Nephron (organoid): Measurements from ENCODE around the gene ABLIM2.

ENCODE experiments used
- H3K27ac Mint-ChIP-seq, 3 experiments: 2 replicates each; pipeline ENCODE4 v1.8.0; 2020; ENCODE audit warnings: mixed read lengths in 3 of 3, mild to moderate bottlenecking in 2 of 3, moderate library complexity in 1 of 3
- H3K27me3 Mint-ChIP-seq: 2 replicates; pipeline ENCODE4 v1.8.0; 2021; ENCODE audit warnings: low read depth, mild to moderate bottlenecking, moderate library complexity, mixed read lengths
- H3K36me3 Mint-ChIP-seq: 2 replicates; pipeline ENCODE4 v1.8.0; 2020; ENCODE audit warnings: low read depth, mixed read lengths
- H3K4me1 Mint-ChIP-seq: 2 replicates; pipeline ENCODE4 v1.8.0; 2020; ENCODE audit warnings: mixed read lengths
- H3K4me3 Mint-ChIP-seq, 3 experiments: 2 replicates each; pipeline ENCODE4 v1.8.0; 2020; ENCODE audit warnings: mild to moderate bottlenecking in 3 of 3, mixed read lengths in 3 of 3, moderate library complexity in 2 of 3
- H3K9me3 Mint-ChIP-seq: 2 replicates; pipeline ENCODE4 v1.8.0; 2020; ENCODE audit warnings: mixed read lengths
- TF ChIP-seq, protein P1 (sequence below), 3 experiments: fragments of 200-600 bp; sonication (generic); IDR thresholded peaks; one replicate each; pipeline ENCODE4 v1.5.0; 2021; ENCODE audit warnings: antibody characterized with exemption in 3 of 3; ENCODE audit not compliant: unreplicated experiment in 3 of 3

ABLIM2 gene

DNA sequence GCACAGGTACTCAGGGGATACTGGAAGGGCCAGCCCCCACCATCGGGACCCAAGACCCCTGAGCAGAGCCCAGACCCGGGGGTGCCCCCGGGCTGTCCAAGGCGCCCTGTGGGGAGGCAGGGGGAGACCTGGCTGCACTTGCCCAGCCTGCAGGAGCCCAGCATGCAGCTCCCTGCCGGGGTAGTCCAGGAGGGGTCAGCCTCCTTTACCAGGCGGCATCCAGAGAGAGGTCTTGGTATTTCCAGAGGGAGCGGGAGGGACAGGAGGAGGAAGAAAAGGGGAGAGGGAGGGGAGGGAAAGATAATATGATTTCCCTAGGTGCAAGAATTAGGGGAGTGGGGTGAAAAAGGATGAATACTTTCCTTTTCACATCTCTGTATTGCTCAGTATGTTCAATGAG, 97.5 kb downstream of the ABLIM2 start:
- H3K9me3 Mint-ChIP-seq: peaks cover 18% of the 10 kb centered on the region
- H3K4me1 Mint-ChIP-seq: no peaks in the 10 kb centered on the region
- no peak overlapping the region for H3K4me3 Mint-ChIP-seq
- TF ChIP-seq, protein P1, sequence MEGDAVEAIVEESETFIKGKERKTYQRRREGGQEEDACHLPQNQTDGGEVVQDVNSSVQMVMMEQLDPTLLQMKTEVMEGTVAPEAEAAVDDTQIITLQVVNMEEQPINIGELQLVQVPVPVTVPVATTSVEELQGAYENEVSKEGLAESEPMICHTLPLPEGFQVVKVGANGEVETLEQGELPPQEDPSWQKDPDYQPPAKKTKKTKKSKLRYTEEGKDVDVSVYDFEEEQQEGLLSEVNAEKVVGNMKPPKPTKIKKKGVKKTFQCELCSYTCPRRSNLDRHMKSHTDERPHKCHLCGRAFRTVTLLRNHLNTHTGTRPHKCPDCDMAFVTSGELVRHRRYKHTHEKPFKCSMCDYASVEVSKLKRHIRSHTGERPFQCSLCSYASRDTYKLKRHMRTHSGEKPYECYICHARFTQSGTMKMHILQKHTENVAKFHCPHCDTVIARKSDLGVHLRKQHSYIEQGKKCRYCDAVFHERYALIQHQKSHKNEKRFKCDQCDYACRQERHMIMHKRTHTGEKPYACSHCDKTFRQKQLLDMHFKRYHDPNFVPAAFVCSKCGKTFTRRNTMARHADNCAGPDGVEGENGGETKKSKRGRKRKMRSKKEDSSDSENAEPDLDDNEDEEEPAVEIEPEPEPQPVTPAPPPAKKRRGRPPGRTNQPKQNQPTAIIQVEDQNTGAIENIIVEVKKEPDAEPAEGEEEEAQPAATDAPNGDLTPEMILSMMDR (IDR thresholded peaks at IDR 0.05; ENCODE audit: unreplicated experiment in 3 of 3): no peak
- peaks cover 4% of the 10 kb centered on the region for H3K27me3 Mint-ChIP-seq
- H3K27ac Mint-ChIP-seq: no peak overlapping the region
- peaks cover 24% of the 10 kb centered on the region for H3K36me3 Mint-ChIP-seq

DNA sequence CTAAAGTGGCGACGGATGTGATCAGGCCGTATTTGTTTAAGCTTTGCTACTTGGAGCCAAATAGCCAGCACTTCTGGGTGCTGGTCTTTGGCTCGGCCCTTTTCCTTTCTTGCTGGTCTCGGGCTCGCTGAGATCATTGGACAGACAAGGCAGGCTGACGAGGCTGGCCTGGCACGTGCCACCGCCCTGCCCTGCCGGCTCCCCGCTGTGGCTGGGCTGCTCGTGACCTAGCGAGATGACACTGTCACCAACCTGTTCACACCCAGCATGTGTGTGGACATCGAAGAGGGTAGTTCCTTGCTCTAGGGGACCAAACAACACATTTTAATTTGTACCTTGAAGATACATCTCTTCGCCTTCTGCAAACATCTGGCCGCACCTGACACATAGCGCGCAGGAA, 98.0 kb downstream of the ABLIM2 start:
- Mint-ChIP-seq H3K4me3 (no peak overlapping the region), H3K27me3 (peaks cover 4% of the 10 kb centered on the region), H3K36me3 (peaks cover 24% of the 10 kb centered on the region), H3K27ac (no peak overlapping the region), H3K9me3 (peaks cover 18% of the 10 kb centered on the region), H3K4me1 (no peaks in the 10 kb centered on the region)
- TF ChIP-seq, protein P1 (IDR thresholded peaks at IDR 0.05; ENCODE audit: unreplicated experiment in 3 of 3): no peak

DNA sequence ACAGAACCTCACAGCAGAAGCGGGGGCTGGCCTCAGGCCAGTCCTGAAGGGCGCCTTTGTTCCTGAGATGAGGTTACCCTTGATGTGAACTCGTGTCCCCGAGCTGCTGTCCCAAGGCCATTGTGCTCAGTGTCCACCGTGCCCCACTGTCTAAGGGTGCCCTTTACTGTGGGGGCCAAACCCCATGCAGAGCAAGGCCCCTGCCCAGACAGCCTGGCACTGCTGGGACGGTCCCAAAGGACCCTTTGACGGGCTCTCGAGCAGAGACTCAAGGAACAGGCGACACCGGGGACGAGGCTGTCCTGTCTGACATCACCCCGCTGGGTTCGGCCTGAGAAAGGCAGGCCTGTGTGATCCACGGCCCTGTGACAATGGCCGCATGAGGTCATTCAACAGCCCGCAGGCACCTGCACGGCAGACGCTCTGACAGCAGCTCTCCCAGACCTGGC, 100.6 kb downstream of the ABLIM2 start:
- H3K27ac Mint-ChIP-seq: no peak overlapping the region
- peaks cover 3% of the 10 kb centered on the region for H3K9me3 Mint-ChIP-seq
- no peak overlapping the region for H3K4me3 Mint-ChIP-seq
- H3K27me3 Mint-ChIP-seq: peaks cover 5% of the 10 kb centered on the region
- TF ChIP-seq, protein P1 (IDR thresholded peaks at IDR 0.05; ENCODE audit: unreplicated experiment in 3 of 3): no peak
- peaks cover 14% of the 10 kb centered on the region for H3K36me3 Mint-ChIP-seq
- peaks cover 3% of the 10 kb centered on the region for H3K4me1 Mint-ChIP-seq

DNA sequence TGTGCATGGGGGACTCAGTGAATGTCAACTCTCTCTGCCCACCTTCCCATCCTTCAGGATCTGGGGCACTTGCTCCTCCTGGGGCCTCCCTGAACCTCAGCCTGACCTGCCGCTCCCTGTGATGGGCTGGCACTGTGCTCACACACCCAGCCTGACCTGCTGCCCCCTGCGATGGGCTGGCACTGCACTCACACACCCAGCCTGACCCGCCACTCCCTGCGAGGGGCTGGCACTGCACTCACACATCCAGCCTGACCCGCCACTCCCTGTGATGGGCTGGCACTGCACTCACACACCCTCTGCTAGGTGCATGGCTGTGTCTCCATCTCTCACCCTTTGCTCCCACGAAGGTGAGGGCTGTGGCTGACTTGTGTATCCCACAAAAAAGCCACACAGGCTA, 103.4 kb downstream of the ABLIM2 start:
- TF ChIP-seq, protein P1 (IDR thresholded peaks at IDR 0.05; ENCODE audit: unreplicated experiment in 3 of 3): no peak
- peaks cover 17% of the 10 kb centered on the region for H3K4me1 Mint-ChIP-seq
- no peaks in the 10 kb centered on the region for H3K9me3 Mint-ChIP-seq
- H3K27me3 Mint-ChIP-seq: peaks cover 10% of the 10 kb centered on the region
- no peak overlapping the region for H3K27ac Mint-ChIP-seq
- H3K36me3 Mint-ChIP-seq: peaks cover 8% of the 10 kb centered on the region
- no peak overlapping the region for H3K4me3 Mint-ChIP-seq

DNA sequence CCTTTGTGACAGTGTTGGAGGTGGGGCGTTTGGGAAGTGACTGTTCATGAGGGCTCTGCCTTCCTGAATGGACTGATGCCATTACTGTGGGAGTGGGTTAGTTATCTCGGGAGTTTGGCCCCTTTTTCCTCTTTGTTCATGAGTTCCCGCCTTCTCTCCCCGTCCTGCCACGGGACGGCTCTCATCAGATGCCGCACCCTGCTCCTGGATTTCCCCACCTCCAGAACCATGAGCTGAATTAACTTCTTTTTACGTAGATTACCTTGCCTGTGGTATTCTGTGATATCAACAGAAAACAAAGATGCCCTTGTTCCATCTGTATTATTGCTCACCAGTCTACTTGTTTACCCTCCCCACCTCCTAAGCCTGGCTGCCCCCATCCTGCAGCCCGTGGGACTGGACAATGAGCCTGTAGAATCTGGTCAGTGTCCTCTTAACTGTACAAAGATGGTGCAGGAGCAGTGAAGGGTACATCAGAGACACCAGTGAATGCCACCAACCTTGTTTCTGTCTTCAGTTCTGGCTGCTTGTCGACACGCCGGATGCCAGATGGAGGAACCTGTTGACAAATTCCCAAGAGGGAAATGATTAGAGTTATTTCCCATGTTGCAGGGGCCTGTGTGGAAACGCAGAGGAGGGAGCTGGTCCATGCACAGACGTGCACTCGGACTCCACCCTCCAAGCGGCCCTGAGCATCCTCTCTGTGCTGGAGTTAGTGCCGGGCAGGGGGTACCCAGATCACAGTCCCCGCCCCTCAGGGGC, 104.7 kb downstream of the ABLIM2 start:
- Mint-ChIP-seq H3K4me1 (peaks cover 26% of the 10 kb centered on the region), H3K27ac (no peak overlapping the region), H3K27me3 (peaks cover 20% of the 10 kb centered on the region), H3K4me3 (no peak overlapping the region), H3K9me3 (no peaks in the 10 kb centered on the region), H3K36me3 (peaks cover 4% of the 10 kb centered on the region)
- TF ChIP-seq, protein P1 (IDR thresholded peaks at IDR 0.05; ENCODE audit: unreplicated experiment in 3 of 3): no peak

DNA sequence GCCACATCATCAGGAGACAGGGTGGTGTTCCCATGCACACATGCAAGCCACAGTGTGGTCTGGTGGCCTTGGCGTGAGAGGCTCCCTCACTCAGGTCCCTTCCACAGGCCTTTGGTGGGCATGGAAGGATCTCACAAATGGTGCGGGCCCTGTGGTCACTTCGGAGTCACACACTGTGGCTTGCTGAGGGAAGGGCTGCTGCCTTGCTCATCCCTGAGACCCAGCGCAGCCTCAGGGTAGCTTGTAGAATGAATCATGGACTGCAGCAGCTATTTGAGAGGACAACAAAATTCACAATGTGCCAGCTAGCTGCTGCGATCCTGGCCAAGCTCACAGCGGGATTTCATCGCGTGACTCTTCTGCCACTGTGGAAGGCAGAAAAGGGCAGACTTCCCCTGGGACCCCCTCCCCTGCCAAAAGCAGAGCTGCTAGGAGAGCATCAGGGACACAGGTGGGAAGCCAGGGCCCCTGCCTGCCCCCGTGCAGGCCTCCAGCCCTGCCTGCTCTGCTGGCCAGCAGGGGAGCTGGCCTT, 106.4 kb downstream of the ABLIM2 start:
- H3K36me3 Mint-ChIP-seq: no peaks in the 10 kb centered on the region
- TF ChIP-seq, protein P1 (IDR thresholded peaks at IDR 0.05; ENCODE audit: unreplicated experiment in 3 of 3): no peak

More for the DNA sequence above, 106.4 kb downstream of the ABLIM2 start:
- H3K27ac Mint-ChIP-seq: no peak overlapping the region
- H3K9me3 Mint-ChIP-seq: no peaks in the 10 kb centered on the region
- peaks cover 33% of the 10 kb centered on the region for H3K4me1 Mint-ChIP-seq
- H3K27me3 Mint-ChIP-seq: peaks cover 31% of the 10 kb centered on the region
- H3K4me3 Mint-ChIP-seq: peak overlapping the region in 1 of 3 experiments; percentile 43
